HepG2 (cell line): Measurements from ENCODE around the gene ITLN1. TPM values are rescaled to one million over a fixed set of nuclear protein-coding genes. Genes with fewer than 3 reads are reported as not detected.

Source experiments
- ATAC-seq: fragments of 200-7000 bp; cut with Tn5 transposase; 3 replicates; pipeline ENCODE4 v1.9.1; 2020; ENCODE audit warnings: mild to moderate bottlenecking, moderate library complexity
- BruUV-seq: library from RNA; stranded (reverse); fragments of 400-500 nt; replicated peaks from 2 replicates; lab custom pipeline; 2021; lab: Mats Ljungman, UMichigan
- CTCF ChIA-PET: fragments of 300-600 bp; formaldehyde crosslinking; extraction: SDS; loops from one replicate; lab custom pipeline; 2021; ENCODE audit warnings: low total read pairs, inconsistent platforms, low intra/inter-chr PET ratio; lab: Yijun Ruan, JAX
- POLR2A ChIA-PET: fragments of 350-600 bp; sonication (Branson Sonifier 250); formaldehyde crosslinking; loops from one replicate; lab custom pipeline; 2020; ENCODE audit warnings: antibody characterized with exemption, inconsistent platforms; lab: Yijun Ruan, JAX
- DNase-seq: peaks from one replicate; pipeline ENCODE4 v3.0.0-alpha.2; 2015; ENCODE audit warnings: low spot score
- FAIRE-seq: peaks from 3 replicates; lab custom pipeline; 2011; peaks lifted over from hg19 to GRCh38; lab: Jason Lieb, UNC
- H2AFZ ChIP-seq: one replicate; pipeline ENCODE4 v1.6.1; 2011; ENCODE audit warnings: low read length, inconsistent platforms
- H3K27ac ChIP-seq: fragments of 300-600 bp; 3 replicates; pipeline ENCODE4 v1.8.0; 2011; ENCODE audit warnings: mixed run types, mild to moderate bottlenecking, mixed read lengths, low read length, inconsistent platforms; ENCODE audit not compliant: insufficient read depth; ENCODE audit errors: extremely low read length
- H3K27me3 ChIP-seq, 2 experiments: fragments of 200-600 bp in 1 of 2; 2 replicates in 1 of 2; 3 replicates in 1 of 2; pipeline versions ENCODE4 v1.6.0 to v1.8.0; 2011; ENCODE audit warnings: low read length in 2 of 2, mild to moderate bottlenecking in 2 of 2, moderate library complexity in 2 of 2, inconsistent platforms in 1 of 2; ENCODE audit not compliant: insufficient read depth in 2 of 2, control insufficient read depth in 1 of 2
- H3K36me3 ChIP-seq, 2 experiments: fragments of 200-600 bp in 1 of 2; replicated peaks in 1 of 2; 2 replicates in 1 of 2; 3 replicates in 1 of 2; pipeline versions ENCODE4 v1.5.1 to v1.8.0; 2011; ENCODE audit warnings: low read length in 2 of 2, inconsistent platforms in 1 of 2; ENCODE audit not compliant: insufficient read depth in 2 of 2, control insufficient read depth in 1 of 2
- H3K4me1 ChIP-seq: 2 replicates; pipeline ENCODE4 v1.5.1; 2012; ENCODE audit warnings: low read length, inconsistent platforms; ENCODE audit not compliant: insufficient read depth
- H3K4me2 ChIP-seq: 2 replicates; pipeline ENCODE4 v1.6.0; 2011; ENCODE audit warnings: low read depth, low read length, inconsistent platforms
- H3K4me3 ChIP-seq, 3 experiments: fragments of 200-600 bp in 1 of 3; sonication (generic), shearing (Covaris generic) in 1 of 3; replicated peaks in 1 of 3; 2 replicates each; pipeline ENCODE4 v1.5.1; 2011 to 2016; ENCODE audit warnings: low read length in 3 of 3, inconsistent platforms in 2 of 3, low read depth in 2 of 3, mild to moderate bottlenecking in 2 of 3, control low read depth in 1 of 3, mixed read lengths in 1 of 3; ENCODE audit not compliant: insufficient read depth in 1 of 3
- H3K79me2 ChIP-seq: one replicate; pipeline ENCODE4 v1.6.1; 2011; ENCODE audit warnings: low read length, inconsistent platforms; ENCODE audit not compliant: insufficient read depth
- H3K9ac ChIP-seq: 2 replicates; pipeline ENCODE4 v1.6.0; 2011; ENCODE audit warnings: mild to moderate bottlenecking, low read depth, low read length, inconsistent platforms; ENCODE audit not compliant: insufficient read depth
- H3K9me3 ChIP-seq: 2 replicates; pipeline ENCODE4 v1.5.1; 2012; ENCODE audit warnings: mild to moderate bottlenecking, low read length
- H4K20me1 ChIP-seq: 2 replicates; pipeline ENCODE4 v1.6.0; 2011; ENCODE audit warnings: inconsistent platforms, mild to moderate bottlenecking, low read length, moderate library complexity; ENCODE audit not compliant: insufficient read depth
- ASH2L ChIP-seq: fragments of 300-600, 200-600 bp; sonication (generic); IDR thresholded peaks from 2 replicates; pipeline ENCODE4 v1.7.0; 2017; ENCODE audit warnings: low read depth, mild to moderate bottlenecking, moderate library complexity, mixed read lengths, low read length; ENCODE audit not compliant: insufficient read length
- HDAC6 ChIP-seq: fragments of 200-600 bp; sonication (generic); IDR thresholded peaks from 2 replicates; pipeline ENCODE4 v1.7.0; 2017; ENCODE audit warnings: mild to moderate bottlenecking, antibody characterized with exemption, low read length, low read depth
- HNRNPLL ChIP-seq: fragments of 200-400 bp; formaldehyde crosslinking; IDR thresholded peaks from 2 replicates; pipeline ENCODE4 v1.6.1; 2017; ENCODE audit warnings: mild to moderate bottlenecking, low read depth, low read length; ENCODE audit not compliant: poor library complexity, severe bottlenecking
- IKZF1 ChIP-seq: fragments of 450-650 bp; IDR thresholded peaks from 2 replicates; pipeline ENCODE4 v1.7.1; 2016
- IRF2 ChIP-seq: IDR thresholded peaks from 2 replicates; pipeline ENCODE4 v1.6.1; 2018; ENCODE audit warnings: missing genetic modification reagents, missing compliant biosample characterization
- MEF2D ChIP-seq: sonication (generic); formaldehyde crosslinking; IDR thresholded peaks from 2 replicates; pipeline ENCODE4 v1.5.1; 2020; ENCODE audit warnings: mild to moderate bottlenecking, missing genetic modification reagents
- MEIS1 ChIP-seq: sonication (generic); formaldehyde crosslinking; IDR thresholded peaks from 2 replicates; pipeline ENCODE4 v1.9.0; 2021; ENCODE audit warnings: mild to moderate bottlenecking, missing genetic modification reagents, moderate library complexity, borderline replicate concordance
- NFIB ChIP-seq: sonication (generic); formaldehyde crosslinking; IDR thresholded peaks from 2 replicates; pipeline ENCODE4 v1.9.0; 2021; ENCODE audit warnings: missing genetic modification reagents, mild to moderate bottlenecking, borderline replicate concordance
- STAT5B ChIP-seq: sonication (generic); formaldehyde crosslinking; IDR thresholded peaks from 2 replicates; pipeline ENCODE4 v1.4.0; 2020; ENCODE audit warnings: missing genetic modification reagents
- U2AF1 ChIP-seq: fragments of 200-400 bp; formaldehyde crosslinking; optimal IDR thresholded peaks from 2 replicates; pipeline ENCODE3; 2017; ENCODE audit warnings: mild to moderate bottlenecking, low read depth, low read length
- ZMAT3 ChIP-seq: sonication (generic); formaldehyde crosslinking; conservative IDR thresholded peaks from 2 replicates; pipeline ENCODE4 v1.7.0; 2021; ENCODE audit warnings: missing genetic modification reagents
- ZNF333 ChIP-seq: sonication (generic); formaldehyde crosslinking; IDR thresholded peaks from 2 replicates; pipeline ENCODE4 v1.4.0; 2020; ENCODE audit warnings: mild to moderate bottlenecking, missing genetic modification reagents, borderline replicate concordance
- ZNF557 ChIP-seq: sonication (generic); formaldehyde crosslinking; IDR thresholded peaks from 2 replicates; pipeline ENCODE4 v1.4.0; 2020; ENCODE audit warnings: missing genetic modification reagents
- WGBS: methylation state at CpG from one replicate; pipeline ENCODE4 v1.1.6; 2017; ENCODE audit warnings: low lambda C conversion rate; 5-methylcytosine and 5-hydroxymethylcytosine counted together
- in situ Hi-C: cut with HindIII; loops from 2 replicates; pipeline ENCODE4 v1.10.0; 2017; ENCODE audit warnings: low pct_unique_long_range_greater_than_20kb; ENCODE audit not compliant: extremely low pct_ligation_motif_present
- intact Hi-C: fragments of 100-400 bp; cut with micrococcal nuclease; formaldehyde crosslinking; loops from one replicate; pipeline ENCODE4 v1.10.0; 2022; ENCODE audit not compliant: unreplicated experiment
- polyA plus RNA-seq, 8 experiments: library from polyadenylated mRNA; depleted of rRNA in 3 of 8; stranded (reverse) in 7 of 8; unstranded in 1 of 8; fragments of >200 nt; fragmentation: Illumina TruSeq in 4 of 8; extraction: Trizol in 4 of 8; gene quantifications; 2 replicates each; pipeline versions ENCODE4 v1.2.1 to v1.2.3, GENCODE V29; 2011 to 2016; ENCODE audit warnings: low read depth in 4 of 8, missing spikeins in 1 of 8, mixed read lengths in 1 of 8; ENCODE audit not compliant: insufficient read depth in 1 of 8
- total RNA-seq, 5 experiments: library from RNA; depleted of rRNA; stranded (reverse); fragments of >200 nt; fragmentation: Illumina TruSeq; extraction: Trizol; gene quantifications; 2 replicates each; pipeline ENCODE4 v1.2.3, GENCODE V29; 2016; ENCODE audit warnings: low read depth in 1 of 5
- TF ChIP-seq, protein P1 (sequence below), 2 experiments: IDR thresholded peaks; 2 replicates each; pipeline ENCODE4 v1.6.1; 2011 to 2012; ENCODE audit warnings: low read length in 2 of 2, borderline replicate concordance in 1 of 2, low read depth in 1 of 2, mild to moderate bottlenecking in 1 of 2, moderate library complexity in 1 of 2

ITLN1 gene
- total and polyA plus RNA-seq, 2 of the 13 experiments (the other 11 are each of a cell fraction or from before 2014, with no cell fraction given): not detected

DNA sequence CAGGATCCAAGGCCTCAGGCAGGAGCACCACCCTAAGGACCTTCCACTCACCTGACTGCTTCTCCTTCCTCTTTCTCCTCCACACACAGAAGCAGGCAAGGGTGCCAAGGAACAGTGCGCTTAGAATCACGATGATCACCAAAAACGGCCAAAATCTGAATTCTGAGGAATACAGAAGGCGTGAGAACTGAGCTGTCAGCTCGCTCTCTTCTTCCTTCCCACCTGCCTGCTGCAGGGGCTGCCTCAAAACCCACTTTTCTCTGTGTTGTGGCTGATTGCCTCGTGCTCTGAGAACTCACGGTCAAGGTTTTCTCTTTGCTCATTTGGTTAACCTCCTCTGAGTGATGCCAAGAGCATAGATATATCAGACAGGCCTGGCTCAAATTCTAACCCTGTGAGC is 46.1 kb downstream of the ITLN1 start (continued):
- TF ChIP-seq, protein P1, sequence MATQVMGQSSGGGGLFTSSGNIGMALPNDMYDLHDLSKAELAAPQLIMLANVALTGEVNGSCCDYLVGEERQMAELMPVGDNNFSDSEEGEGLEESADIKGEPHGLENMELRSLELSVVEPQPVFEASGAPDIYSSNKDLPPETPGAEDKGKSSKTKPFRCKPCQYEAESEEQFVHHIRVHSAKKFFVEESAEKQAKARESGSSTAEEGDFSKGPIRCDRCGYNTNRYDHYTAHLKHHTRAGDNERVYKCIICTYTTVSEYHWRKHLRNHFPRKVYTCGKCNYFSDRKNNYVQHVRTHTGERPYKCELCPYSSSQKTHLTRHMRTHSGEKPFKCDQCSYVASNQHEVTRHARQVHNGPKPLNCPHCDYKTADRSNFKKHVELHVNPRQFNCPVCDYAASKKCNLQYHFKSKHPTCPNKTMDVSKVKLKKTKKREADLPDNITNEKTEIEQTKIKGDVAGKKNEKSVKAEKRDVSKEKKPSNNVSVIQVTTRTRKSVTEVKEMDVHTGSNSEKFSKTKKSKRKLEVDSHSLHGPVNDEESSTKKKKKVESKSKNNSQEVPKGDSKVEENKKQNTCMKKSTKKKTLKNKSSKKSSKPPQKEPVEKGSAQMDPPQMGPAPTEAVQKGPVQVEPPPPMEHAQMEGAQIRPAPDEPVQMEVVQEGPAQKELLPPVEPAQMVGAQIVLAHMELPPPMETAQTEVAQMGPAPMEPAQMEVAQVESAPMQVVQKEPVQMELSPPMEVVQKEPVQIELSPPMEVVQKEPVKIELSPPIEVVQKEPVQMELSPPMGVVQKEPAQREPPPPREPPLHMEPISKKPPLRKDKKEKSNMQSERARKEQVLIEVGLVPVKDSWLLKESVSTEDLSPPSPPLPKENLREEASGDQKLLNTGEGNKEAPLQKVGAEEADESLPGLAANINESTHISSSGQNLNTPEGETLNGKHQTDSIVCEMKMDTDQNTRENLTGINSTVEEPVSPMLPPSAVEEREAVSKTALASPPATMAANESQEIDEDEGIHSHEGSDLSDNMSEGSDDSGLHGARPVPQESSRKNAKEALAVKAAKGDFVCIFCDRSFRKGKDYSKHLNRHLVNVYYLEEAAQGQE (IDR thresholded peaks at IDR 0.05; ENCODE audit: borderline replicate concordance in 1 of 2, low read depth in 1 of 2, low read length in 2 of 2): no peak
- no peak for TF ChIP-seq ZNF557

DNA sequence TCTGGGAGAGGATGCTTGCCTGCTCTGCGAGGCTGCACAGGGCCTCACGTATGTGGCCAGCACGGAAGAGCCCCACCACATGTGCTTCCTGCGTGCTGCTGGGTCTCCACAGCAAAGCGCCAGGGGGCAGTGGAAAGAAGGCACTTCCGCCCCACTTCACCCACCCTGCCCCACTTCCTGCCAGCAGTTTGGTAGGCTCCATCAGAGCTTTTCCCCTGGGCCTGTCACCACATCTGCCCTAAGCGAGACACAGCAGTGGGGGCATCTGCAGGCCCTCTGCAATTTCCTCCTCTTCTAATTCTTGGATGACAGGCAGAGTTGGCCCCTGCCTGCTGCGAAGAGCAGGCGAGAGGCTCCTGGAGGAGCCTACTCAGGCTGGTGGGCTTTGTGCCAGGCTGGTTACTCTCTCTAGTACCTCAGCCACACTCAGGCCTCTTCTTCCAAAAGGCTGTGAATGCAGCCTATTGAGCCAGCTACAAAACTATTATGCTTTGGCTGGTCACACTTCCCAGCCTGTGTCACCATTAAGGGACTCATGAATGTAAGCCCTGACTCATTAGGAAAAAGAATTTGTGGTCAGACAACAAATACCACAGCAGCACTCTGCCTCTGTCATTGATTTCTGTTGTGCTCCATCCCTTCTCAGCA is 47.3 kb downstream of the ITLN1 start:
- Histone ChIP-seq H3K9ac (no peak overlapping the region), H3K4me2 (no peak overlapping the region), H3K9me3 (no peaks in the 10 kb centered on the region), H3K79me2 (no peaks in the 10 kb centered on the region), H3K27ac (no peak overlapping the region), H3K4me3 (no peak overlapping the region), H3K27me3 (no peaks in the 10 kb centered on the region; a peak in 2 of 5 replicates), H4K20me1 (no peaks in the 10 kb centered on the region), H3K4me1 (no peaks in the 10 kb centered on the region), H2AFZ (no peak overlapping the region), H3K36me3 (no peaks in the 10 kb centered on the region)
- WGBS: 77% methylated on average over 6 of the region's 9 CpGs
- ChIA-PET CTCF (no interaction called here), POLR2A (no interaction called here)
- ATAC-seq (no peak), FAIRE-seq (no peak), DNase-seq (no peak)
- in situ Hi-C loops (loop anchor here (5.0 to 10.0 kb wide), 2 partner anchors 47 to 115 kb away; partner anchors contain the start of genes ITLN1 and ITLN2), intact Hi-C loops (no loop called here)
- TF ChIP-seq ZMAT3: no peak
- TF ChIP-seq HDAC6: no peak
- no peak for TF ChIP-seq MEF2D (CRISPR knock-in tag)
- no peak for TF ChIP-seq STAT5B
- no peak for TF ChIP-seq MEIS1 (CRISPR knock-in tag)
- no peak for TF ChIP-seq NFIB (CRISPR knock-in tag)
- no peak for TF ChIP-seq HNRNPLL
- TF ChIP-seq U2AF1: no peak
- no peak for TF ChIP-seq ASH2L
- TF ChIP-seq IKZF1: no peak
- no peak for TF ChIP-seq ZNF333
- TF ChIP-seq IRF2 (CRISPR knock-in tag): no peak
- BruUV-seq: no TSS peak
